Colonic mucosa (tissue), 4 donors: ENCODE results near the gene SLC2A5. TPM values are rescaled to one million over a fixed set of nuclear protein-coding genes. Genes with fewer than 3 reads are reported as not detected.

Experiments
- DNase-seq: peaks from one replicate; pipeline ENCODE4 v3.0.0-alpha.2; 2020
- H3K27ac ChIP-seq: fragments of 200-600 bp; one replicate; pipeline ENCODE4 v1.8.0; 2021
- H3K27me3 ChIP-seq: fragments of 200-600 bp; one replicate; pipeline ENCODE4 v1.8.0; 2021
- H3K36me3 ChIP-seq: fragments of 200-600 bp; one replicate; pipeline ENCODE4 v1.8.0; 2021
- H3K4me1 ChIP-seq: fragments of 200-600 bp; one replicate; pipeline ENCODE4 v1.8.0; 2021; ENCODE audit warnings: mild to moderate bottlenecking
- H3K4me3 ChIP-seq: fragments of 200-600 bp; one replicate; pipeline ENCODE4 v1.8.0; 2021
- H3K9ac ChIP-seq, 2 donors: one replicate each; pipeline ENCODE4 v1.7.0; 2013; ENCODE audit warnings: control low read depth in 2 of 2, low read depth in 2 of 2, low read length in 2 of 2
- H3K9me3 ChIP-seq: fragments of 200-600 bp; one replicate; pipeline ENCODE4 v1.8.0; 2021
- intact Hi-C: fragments of 100-400 bp; cut with DNase I; formaldehyde crosslinking; loops from one replicate; pipeline ENCODE4 v1.14.1; 2022
- total RNA-seq, 2 donors: library from RNA; stranded (reverse); fragmentation: NEBNext Ultra II Directional in 1 of 2; extraction: Animal tissue kit (Norgen Biotek cat#: 25700) in 1 of 2; gene quantifications; one replicate each; pipeline ENCODE4 v1.2.1, GENCODE V29; 2021
- TF ChIP-seq, protein P1 (sequence below): fragments of 200-600 bp; IDR thresholded peaks from one replicate; pipeline ENCODE4 v1.8.0; 2022; ENCODE audit warnings: antibody characterized with exemption, mild to moderate bottlenecking
- donor health status: healthy.
- donor health status: DM: no; HTN: no; CAD: no.
- donor health status: DM: no; HTN: no; CAD: no.

SLC2A5 gene
- total RNA-seq, 2 donors from 2014 or later, result 1.8 to 4.9 TPM

DNA sequence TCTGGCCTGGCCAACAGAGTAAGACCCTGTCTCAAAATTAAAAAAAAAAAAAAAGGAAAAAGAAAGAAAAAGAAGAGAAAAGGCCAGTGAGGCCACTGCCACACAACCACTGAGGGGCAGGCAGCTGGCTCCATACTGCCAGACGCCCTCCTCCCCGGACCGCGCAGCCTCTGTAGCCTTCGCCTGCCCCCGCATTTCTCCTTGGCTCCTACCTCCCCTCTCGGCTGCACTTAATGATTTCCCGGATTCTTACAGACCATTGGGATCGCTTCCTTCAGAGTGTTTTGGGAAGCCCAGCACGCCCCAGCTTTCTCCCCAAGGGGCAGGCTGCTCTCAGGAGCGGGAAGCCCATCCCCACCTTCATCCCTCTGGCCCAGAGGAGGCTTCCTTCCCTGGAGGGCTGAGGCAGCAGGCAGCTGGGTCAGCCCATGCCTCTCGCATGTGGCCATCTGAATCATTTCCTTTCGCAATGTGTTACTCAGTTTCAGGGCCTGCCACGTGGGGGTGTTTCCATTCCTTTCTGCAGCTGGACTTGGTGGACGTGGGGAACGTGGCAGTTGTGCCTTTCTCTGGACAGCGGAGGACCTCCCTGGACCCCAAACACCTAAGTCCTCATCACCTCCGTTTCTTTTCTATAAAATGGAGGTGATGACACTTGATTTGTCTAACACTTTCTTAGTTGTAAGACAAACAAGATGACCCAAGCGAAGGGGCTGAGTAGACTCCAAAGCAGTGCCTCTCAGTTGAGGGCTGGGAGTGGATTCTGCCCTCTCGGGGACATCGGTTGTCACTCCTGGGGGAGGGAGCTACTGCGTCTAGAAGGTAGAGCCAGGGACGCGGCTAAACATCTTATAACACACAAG is 2.3 kb downstream of the SLC2A5 start:
- H3K27ac ChIP-seq, result no peak overlapping the region
- H3K36me3 ChIP-seq, result no peaks in the 10 kb centered on the region
- H3K9ac ChIP-seq, result no peak overlapping the region
- DNase-seq, result no peak
- no peaks in the 10 kb centered on the region for H3K27me3 ChIP-seq
- no peaks in the 10 kb centered on the region for H3K9me3 ChIP-seq
- no peak overlapping the region for H3K4me3 ChIP-seq
- peaks cover 10% of the 10 kb centered on the region for H3K4me1 ChIP-seq
- intact Hi-C loops, result no loop called here
- TF ChIP-seq, protein P1, sequence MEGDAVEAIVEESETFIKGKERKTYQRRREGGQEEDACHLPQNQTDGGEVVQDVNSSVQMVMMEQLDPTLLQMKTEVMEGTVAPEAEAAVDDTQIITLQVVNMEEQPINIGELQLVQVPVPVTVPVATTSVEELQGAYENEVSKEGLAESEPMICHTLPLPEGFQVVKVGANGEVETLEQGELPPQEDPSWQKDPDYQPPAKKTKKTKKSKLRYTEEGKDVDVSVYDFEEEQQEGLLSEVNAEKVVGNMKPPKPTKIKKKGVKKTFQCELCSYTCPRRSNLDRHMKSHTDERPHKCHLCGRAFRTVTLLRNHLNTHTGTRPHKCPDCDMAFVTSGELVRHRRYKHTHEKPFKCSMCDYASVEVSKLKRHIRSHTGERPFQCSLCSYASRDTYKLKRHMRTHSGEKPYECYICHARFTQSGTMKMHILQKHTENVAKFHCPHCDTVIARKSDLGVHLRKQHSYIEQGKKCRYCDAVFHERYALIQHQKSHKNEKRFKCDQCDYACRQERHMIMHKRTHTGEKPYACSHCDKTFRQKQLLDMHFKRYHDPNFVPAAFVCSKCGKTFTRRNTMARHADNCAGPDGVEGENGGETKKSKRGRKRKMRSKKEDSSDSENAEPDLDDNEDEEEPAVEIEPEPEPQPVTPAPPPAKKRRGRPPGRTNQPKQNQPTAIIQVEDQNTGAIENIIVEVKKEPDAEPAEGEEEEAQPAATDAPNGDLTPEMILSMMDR, result no peak

DNA sequence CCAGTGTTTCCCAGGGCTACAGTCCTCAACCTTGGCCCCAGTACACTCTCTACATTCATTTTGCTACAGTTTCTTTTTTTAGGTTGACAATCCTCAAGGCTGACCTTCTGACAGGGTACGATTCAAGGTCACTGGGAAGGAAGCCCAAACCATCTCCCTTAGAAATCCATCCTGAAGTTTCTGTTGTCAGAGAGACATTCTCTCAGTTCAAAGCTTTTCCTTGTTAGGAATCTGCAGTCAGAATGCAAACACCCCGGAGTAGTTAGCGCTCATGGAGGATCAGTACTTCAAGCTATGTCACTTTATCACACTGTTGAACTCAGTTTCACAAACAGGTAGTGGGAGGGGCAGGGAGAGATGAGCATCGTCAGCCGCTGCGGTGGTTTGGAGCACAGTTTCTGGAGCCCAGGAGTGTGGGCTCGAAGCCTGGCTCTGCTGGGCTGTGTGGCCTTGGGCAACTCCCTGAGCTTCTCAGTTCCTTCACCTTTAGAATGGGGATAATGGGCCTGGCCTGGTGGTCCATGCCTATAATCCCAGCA is 4.2 kb downstream of the SLC2A5 start:
- no peak for DNase-seq

DNA sequence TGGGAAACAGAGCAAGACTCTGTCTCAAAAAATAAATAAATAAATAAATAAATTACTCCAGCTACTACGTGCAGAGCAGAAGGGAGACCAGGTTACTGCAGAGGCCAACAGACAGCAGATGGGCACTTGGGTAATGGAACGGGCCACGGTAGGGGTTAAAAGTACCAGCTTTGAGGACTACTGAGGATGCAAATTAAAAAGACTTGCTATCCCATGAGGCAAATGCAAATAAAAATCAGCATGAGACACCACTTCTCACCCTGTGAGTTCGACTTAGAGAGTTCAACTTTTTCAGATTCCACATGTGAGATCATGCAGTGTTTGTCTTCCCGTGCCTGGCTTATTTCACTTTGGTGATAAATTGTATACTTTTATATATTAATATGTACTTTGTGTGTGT is 6.6 kb downstream of the SLC2A5 start:
- no peak for DNase-seq
- H3K4me3 ChIP-seq, result no peak overlapping the region
- TF ChIP-seq, protein P1, result no peak
- H3K27me3 ChIP-seq, result no peaks in the 10 kb centered on the region
- intact Hi-C loops, result no loop called here
- no peaks in the 10 kb centered on the region for H3K4me1 ChIP-seq
- H3K9me3 ChIP-seq, result no peaks in the 10 kb centered on the region
- no peak overlapping the region for H3K27ac ChIP-seq
- no peaks in the 10 kb centered on the region for H3K36me3 ChIP-seq
- no peak overlapping the region for H3K9ac ChIP-seq

More for the DNA sequence above, 4.2 kb downstream of the SLC2A5 start:
- Histone ChIP-seq H3K27ac (no peak overlapping the region), H3K9ac (no peak overlapping the region), H3K27me3 (no peaks in the 10 kb centered on the region), H3K4me1 (peaks cover 10% of the 10 kb centered on the region), H3K9me3 (no peaks in the 10 kb centered on the region), H3K36me3 (no peaks in the 10 kb centered on the region), H3K4me3 (no peak overlapping the region)
- TF ChIP-seq, protein P1, result no peak
- intact Hi-C loops, result no loop called here

DNA sequence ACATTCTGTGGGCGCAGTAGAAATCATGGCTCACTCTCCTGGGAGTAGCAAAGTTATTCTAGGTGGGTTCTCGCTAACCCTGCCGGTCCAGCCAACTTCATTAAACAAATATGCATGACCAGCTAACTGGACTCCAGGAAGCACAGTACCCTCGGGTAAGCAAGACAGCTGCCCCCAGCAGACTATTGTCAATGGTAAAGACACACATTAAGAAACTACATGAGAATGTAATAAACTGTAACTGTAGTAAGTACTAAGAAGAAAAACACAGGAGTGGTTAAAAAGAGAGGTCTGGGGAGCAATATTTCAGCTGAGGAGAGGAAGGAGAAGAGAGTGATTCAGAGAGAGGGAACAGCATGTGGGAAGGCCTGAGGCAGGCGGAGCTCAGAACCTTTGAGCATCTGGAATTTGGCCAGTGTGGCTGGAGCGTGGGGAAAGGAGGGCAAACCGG is 7.4 kb downstream of the SLC2A5 start:
- TF ChIP-seq, protein P1, result no peak
- H3K9ac ChIP-seq, result no peak overlapping the region
- intact Hi-C loops, result no loop called here
- no peaks in the 10 kb centered on the region for H3K36me3 ChIP-seq
- DNase-seq, result no peak
- H3K9me3 ChIP-seq, result no peaks in the 10 kb centered on the region
- H3K4me3 ChIP-seq, result no peak overlapping the region
- no peaks in the 10 kb centered on the region for H3K4me1 ChIP-seq
- H3K27me3 ChIP-seq, result no peaks in the 10 kb centered on the region
- no peak overlapping the region for H3K27ac ChIP-seq

DNA sequence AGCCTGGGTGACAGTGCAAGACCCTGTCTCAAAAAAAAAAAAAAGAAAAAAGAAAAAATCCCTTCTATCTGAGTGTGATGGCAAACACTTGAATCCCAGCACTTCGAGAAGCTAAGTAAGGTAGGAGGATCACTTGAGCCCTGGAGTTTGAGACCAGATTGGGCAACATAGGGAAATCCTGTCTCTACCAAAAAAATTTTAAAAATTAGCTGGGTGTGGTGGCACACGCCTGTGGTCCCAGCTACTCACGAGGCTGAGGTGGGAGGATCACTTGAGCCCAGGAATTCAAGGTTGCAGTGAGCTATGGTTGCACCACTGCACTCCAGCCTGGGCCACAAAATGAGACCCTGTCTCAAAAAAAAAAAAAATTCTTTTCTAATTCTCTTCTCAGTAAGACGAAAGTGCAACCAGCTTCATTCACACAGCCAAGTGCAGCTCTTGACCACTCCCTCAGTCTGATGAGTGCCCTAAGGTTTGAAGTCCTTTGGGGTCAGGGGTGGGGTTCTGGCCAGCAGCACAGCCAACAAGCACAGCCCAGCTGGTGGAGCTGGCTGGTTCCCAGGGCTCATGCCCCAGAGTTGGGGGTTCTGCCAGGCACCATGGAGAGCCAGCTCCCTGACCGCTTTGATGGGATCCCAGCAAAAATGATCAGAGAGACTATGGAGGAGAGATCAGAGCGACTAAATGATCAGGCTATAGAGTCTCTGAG is 8.0 kb downstream of the SLC2A5 start:
- no peaks in the 10 kb centered on the region for H3K27me3 ChIP-seq
- H3K9me3 ChIP-seq, result no peaks in the 10 kb centered on the region
- no peak overlapping the region for H3K27ac ChIP-seq
- no peaks in the 10 kb centered on the region for H3K4me1 ChIP-seq
- no peak overlapping the region for H3K4me3 ChIP-seq
- no peak overlapping the region for H3K9ac ChIP-seq
- TF ChIP-seq, protein P1, result no peak
- intact Hi-C loops, result no loop called here
- no peaks in the 10 kb centered on the region for H3K36me3 ChIP-seq
- no peak for DNase-seq
